HL-60 (cell line): Measurements from ENCODE around the gene METTL14.

ENCODE experiments used
- DNase-seq, 2 experiments: peaks; one replicate each; pipeline ENCODE4 v3.0.0-alpha.2; 2010 to 2020; ENCODE audit warnings: low read depth in 1 of 2, low spot score in 1 of 2
- H3K27ac ChIP-seq: fragments of 250-450 bp; sonication (Bioruptor Pico); replicated peaks from 2 replicates; pipeline ENCODE4 v1.5.1; 2020; ENCODE audit warnings: mild to moderate bottlenecking, moderate library complexity
- H3K27me3 ChIP-seq: fragments of 250-450 bp; sonication (Bioruptor Pico); 2 replicates; pipeline ENCODE4 v1.5.1; 2021; ENCODE audit warnings: mild to moderate bottlenecking, moderate library complexity; ENCODE audit not compliant: insufficient read depth, poor library complexity, severe bottlenecking
- H3K4me3 ChIP-seq: replicated peaks from 2 replicates; pipeline ENCODE4 v1.5.1; 2011; ENCODE audit warnings: mild to moderate bottlenecking, control low read depth, low read length; ENCODE audit not compliant: insufficient read depth
- CTCF ChIP-seq: IDR thresholded peaks from one replicate; pipeline ENCODE4 v1.5.1; 2011; ENCODE audit warnings: low read length, control low read depth, inconsistent platforms; ENCODE audit not compliant: insufficient read depth
- GABPA ChIP-seq: IDR thresholded peaks from 2 replicates; pipeline ENCODE4 v1.6.1; 2012; ENCODE audit warnings: low read depth
- POLR2AphosphoS5 ChIP-seq: IDR thresholded peaks from 2 replicates; pipeline ENCODE4 v1.6.1; 2012; ENCODE audit warnings: low read depth
- REST ChIP-seq: IDR thresholded peaks from 2 replicates; pipeline ENCODE4 v1.6.1; 2012; ENCODE audit warnings: low read depth; ENCODE audit not compliant: insufficient replicate concordance
- SPI1 ChIP-seq: IDR thresholded peaks from 2 replicates; pipeline ENCODE4 v1.6.1; 2012; ENCODE audit warnings: low read depth, mild to moderate bottlenecking, borderline replicate concordance

METTL14 gene

GRCh38 chr4:118732591-118733330 is 47.6 kb downstream of the METTL14 start:
- Histone ChIP-seq H3K4me3 (no peak overlapping the region), H3K27me3 (no peaks in the 10 kb centered on the region), H3K27ac (no peak overlapping the region)
- DNase-seq: no peak
- TF ChIP-seq POLR2AphosphoS5: no peak
- TF ChIP-seq CTCF: no peak
- TF ChIP-seq REST: no peak
- no peak for TF ChIP-seq GABPA
- no peak for TF ChIP-seq SPI1

DNA sequence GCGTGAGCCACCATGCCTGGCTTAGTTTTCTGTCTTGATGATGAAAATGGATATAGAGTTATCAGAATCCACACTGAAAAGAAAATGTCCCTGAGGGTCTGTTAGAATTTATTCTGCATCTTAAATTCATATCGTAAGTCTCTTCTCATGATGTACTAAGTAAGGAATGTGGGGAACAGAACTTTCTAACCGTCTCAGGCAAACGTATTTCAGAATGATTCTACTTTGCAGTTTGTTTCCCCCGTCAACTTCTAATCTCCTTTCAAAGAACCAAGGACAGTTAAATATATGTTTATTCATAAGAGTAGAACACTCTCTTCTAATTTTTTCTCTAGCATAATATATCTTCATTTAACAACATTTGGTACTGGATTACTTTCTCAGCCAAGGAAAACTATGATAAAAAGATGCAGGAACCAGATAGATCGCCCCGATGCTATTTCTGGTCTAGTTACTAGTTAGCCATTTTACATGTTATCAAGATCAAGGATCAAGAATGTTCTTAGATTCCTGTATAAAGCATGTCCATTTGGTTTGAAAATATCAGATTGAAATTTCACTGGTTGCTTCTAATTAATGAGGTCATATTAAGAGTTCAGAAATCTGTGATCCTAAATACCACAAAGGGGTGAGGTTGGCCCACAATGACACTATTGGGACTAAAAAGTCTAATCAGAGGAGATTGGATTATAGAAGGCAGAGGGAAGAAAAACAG is 49.5 kb downstream of the METTL14 start:
- Histone ChIP-seq H3K4me3 (no peak overlapping the region), H3K27me3 (no peaks in the 10 kb centered on the region), H3K27ac (no peak overlapping the region)
- no peak for DNase-seq
- TF ChIP-seq REST (no peak), GABPA (no peak), POLR2AphosphoS5 (no peak), SPI1 (no peak), CTCF (no peak)

GRCh38 chr4:118736900-118737299 is 51.7 kb downstream of the METTL14 start:
- no peak for TF ChIP-seq SPI1
- TF ChIP-seq POLR2AphosphoS5: no peak
- no peak for TF ChIP-seq GABPA
- no peak for TF ChIP-seq REST
- no peak for TF ChIP-seq CTCF
- Histone ChIP-seq H3K27ac (no peak overlapping the region), H3K27me3 (no peaks in the 10 kb centered on the region), H3K4me3 (no peak overlapping the region)
- no peak for DNase-seq
